HG02678 (cell line): ENCODE results near the gene C2orf92.

Experiments
- ATAC-seq: cut with Tn5 transposase; IDR thresholded peaks from one replicate; pipeline ENCODE4 v1.9.1; 2021; ENCODE audit warnings: mild to moderate bottlenecking, moderate library complexity; ENCODE audit not compliant: unreplicated experiment

The C2orf92 gene

GRCh38 chr2:97740590-97741182, 71.2 kb downstream of the C2orf92 start:
- peak; percentile 66 for ATAC-seq

- no peak for ATAC-seq
Observed at GRCh38 chr2:97741251-97741650, 71.7 kb downstream of the C2orf92 start.

GRCh38 chr2:97741686-97742085, 72.2 kb downstream of the C2orf92 start:
- no peak for ATAC-seq

GRCh38 chr2:97742381-97742847, 72.9 kb downstream of the C2orf92 start:
- ATAC-seq = no peak

- no peak for ATAC-seq
Observed at GRCh38 chr2:97743913-97744312, 74.4 kb downstream of the C2orf92 start.

GRCh38 chr2:97745474-97746174, 76.1 kb downstream of the C2orf92 start:
- ATAC-seq = no peak

GRCh38 chr2:97747285-97747684, 77.8 kb downstream of the C2orf92 start:
- ATAC-seq = no peak

- ATAC-seq = no peak
Observed at GRCh38 chr2:97747716-97748115, 78.2 kb downstream of the C2orf92 start.

- no peak for ATAC-seq
Observed at GRCh38 chr2:97749581-97749980, 80.1 kb downstream of the C2orf92 start.

GRCh38 chr2:97750017-97750416, 80.5 kb downstream of the C2orf92 start:
- ATAC-seq = no peak

- ATAC-seq = no peak
Observed at GRCh38 chr2:97751752-97752151, 82.2 kb downstream of the C2orf92 start.
